B cell (primary cell): ENCODE data around the gene S1PR1. TPM values are rescaled to one million over a fixed set of nuclear protein-coding genes. Genes with fewer than 3 reads are reported as not detected.

ENCODE experiments used
- ATAC-seq: fragments of 200-7000 bp; cut with Tn5 transposase; one replicate; pipeline ENCODE4 v1.10.0; 2021; ENCODE audit warnings: low read depth, mild to moderate bottlenecking, moderate number of reproducible peaks, moderate library complexity
- CTCF ChIA-PET: fragments of 350-600 bp; sonication (Branson Sonifier 250); formaldehyde crosslinking; loops from one replicate; lab custom pipeline; 2021; ENCODE audit warnings: antibody characterized with exemption, inconsistent platforms; lab: Charles Lee
- POLR2A ChIA-PET: fragments of 350-600 bp; sonication (Branson Sonifier 250); formaldehyde crosslinking; loops from one replicate; lab custom pipeline; 2021; ENCODE audit warnings: antibody characterized with exemption; lab: Charles Lee
- DNase-seq: peaks from one replicate; pipeline ENCODE4 v3.0.0; 2013
- H2AFZ ChIP-seq: 2 replicates; pipeline ENCODE4 v1.6.1; 2012; ENCODE audit warnings: mild to moderate bottlenecking, low read depth, low read length; ENCODE audit not compliant: insufficient read depth, poor library complexity, severe bottlenecking
- H3K27ac ChIP-seq, 2 donors: 1 replicate in 1 of 2; 2 replicates in 1 of 2; pipeline ENCODE4 v1.5.1; 2012 to 2013; ENCODE audit warnings: low read length in 2 of 2, mild to moderate bottlenecking in 2 of 2, moderate library complexity in 1 of 2
- H3K27me3 ChIP-seq, 4 experiments: fragments of 200-600 bp in 1 of 4; sonication (generic) in 1 of 4; replicated peaks in 1 of 4; 1 replicate in 2 of 4; 2 replicates in 2 of 4; pipeline versions ENCODE4 v1.6.1 to v1.7.0; 2013 to 2016; ENCODE audit warnings: low read length in 3 of 4, mild to moderate bottlenecking in 2 of 4, mixed read lengths in 1 of 4, moderate library complexity in 1 of 4; ENCODE audit not compliant: insufficient read depth in 4 of 4, control insufficient read depth in 3 of 4; ENCODE audit errors: control extremely low read depth in 1 of 4
- H3K36me3 ChIP-seq, 2 experiments: replicated peaks in 1 of 2; 1 replicate in 1 of 2; 2 replicates in 1 of 2; pipeline versions ENCODE4 v1.6.1 to v1.7.1; 2013; ENCODE audit warnings: low read length in 1 of 2; ENCODE audit not compliant: insufficient read depth in 2 of 2, control insufficient read depth in 1 of 2; ENCODE audit errors: control extremely low read depth in 1 of 2, extremely low read depth in 1 of 2
- H3K4me1 ChIP-seq, 2 donors: fragments of 200-600 bp in 1 of 2; sonication (generic) in 1 of 2; 1 replicate in 1 of 2; 2 replicates in 1 of 2; pipeline versions ENCODE4 v1.5.1 to v1.6.1; 2013 to 2017; ENCODE audit warnings: low read length in 2 of 2; ENCODE audit not compliant: control insufficient read depth in 2 of 2, insufficient read depth in 2 of 2
- H3K4me2 ChIP-seq: replicated peaks from 2 replicates; pipeline ENCODE3; 2012; ENCODE audit warnings: mild to moderate bottlenecking, low read depth, low read length; ENCODE audit not compliant: poor library complexity, severe bottlenecking
- H3K4me3 ChIP-seq, 5 experiments: fragments of 200-600 bp in 1 of 5; sonication (generic) in 1 of 5; 1 replicate in 3 of 5; 2 replicates in 2 of 5; pipeline versions ENCODE4 v1.5.1 to v1.7.0; 2011 to 2016; ENCODE audit warnings: low read length in 4 of 5, mild to moderate bottlenecking in 4 of 5, low read depth in 2 of 5, control low read depth in 1 of 5, moderate library complexity in 1 of 5; ENCODE audit not compliant: insufficient read depth in 1 of 5; ENCODE audit errors: control extremely low read depth in 1 of 5, extremely low read depth in 1 of 5
- H3K79me2 ChIP-seq: fragments of 200-600 bp; sonication (generic); one replicate; pipeline ENCODE4 v1.6.0; 2016; ENCODE audit warnings: low read length; ENCODE audit not compliant: control insufficient read depth, insufficient read depth
- H3K9ac ChIP-seq: fragments of 200-600 bp; sonication (generic); 2 replicates; pipeline ENCODE4 v1.6.1; 2017; ENCODE audit warnings: mild to moderate bottlenecking, low read length, moderate library complexity
- H3K9me3 ChIP-seq, 3 donors: one replicate each; pipeline versions ENCODE4 v1.6.1 to v1.7.1; 2013; ENCODE audit warnings: low read length in 2 of 3; ENCODE audit not compliant: control insufficient read depth in 2 of 3, insufficient read depth in 1 of 3; ENCODE audit errors: control extremely low read depth in 1 of 3
- H4K20me1 ChIP-seq: 2 replicates; pipeline ENCODE4 v1.6.0; 2012; ENCODE audit warnings: mild to moderate bottlenecking, low read length; ENCODE audit not compliant: insufficient read depth, control insufficient read depth, poor library complexity, severe bottlenecking
- H3K27ac Mint-ChIP-seq: one replicate; pipeline ENCODE4 v1.8.0; 2021; ENCODE audit warnings: mixed read lengths
- H3K27me3 Mint-ChIP-seq: one replicate; pipeline ENCODE4 v1.8.0; 2021; ENCODE audit warnings: mixed read lengths
- H3K4me1 Mint-ChIP-seq: one replicate; pipeline ENCODE4 v1.8.0; 2021; ENCODE audit warnings: mixed read lengths
- H3K4me3 Mint-ChIP-seq: one replicate; pipeline ENCODE4 v1.8.0; 2021; ENCODE audit warnings: mixed read lengths
- H3K9me3 Mint-ChIP-seq: one replicate; pipeline ENCODE4 v1.8.0; 2022; ENCODE audit warnings: mixed read lengths; ENCODE audit not compliant: insufficient read depth
- EZH2 ChIP-seq: IDR thresholded peaks from 2 replicates; pipeline ENCODE4 v1.6.1; 2012; ENCODE audit warnings: borderline replicate concordance, low read depth, mild to moderate bottlenecking, moderate library complexity, low read length; ENCODE audit not compliant: insufficient read depth, poor library complexity, severe bottlenecking
- WGBS: methylation state at CpG from one replicate; pipeline ENCODE4 v1.1.5; 2013; ENCODE audit warnings: missing lambda C conversion rate; ENCODE audit not compliant: insufficient coverage; 5-methylcytosine and 5-hydroxymethylcytosine counted together
- intact Hi-C: fragments of 100-400 bp; cut with micrococcal nuclease; formaldehyde crosslinking; loops from one replicate; pipeline ENCODE4 v1.10.0; 2022
- polyA plus RNA-seq: library from polyadenylated mRNA; depleted of rRNA; stranded (reverse); fragments of >200 nt; gene quantifications from 2 replicates; pipeline ENCODE4 v1.2.3, GENCODE V29; 2012
- total RNA-seq, 2 donors: library from RNA; stranded (reverse); fragments of 120-200 nt in 1 of 2; gene quantifications; 1 replicate in 1 of 2; 2 replicates in 1 of 2; pipeline versions ENCODE4 v1.2.3 to v1.2.4, GENCODE V29; 2013 to 2022
- TF ChIP-seq, protein P1 (sequence below): fragments of 200-600 bp; IDR thresholded peaks from one replicate; pipeline ENCODE4 v1.8.0; 2022; ENCODE audit warnings: antibody characterized with exemption, mild to moderate bottlenecking

The S1PR1 gene
- total and polyA plus RNA-seq, 2 donors (not counting 1 experiment from before 2014, with no cell fraction given): 44.5 to 225 TPM

DNA sequence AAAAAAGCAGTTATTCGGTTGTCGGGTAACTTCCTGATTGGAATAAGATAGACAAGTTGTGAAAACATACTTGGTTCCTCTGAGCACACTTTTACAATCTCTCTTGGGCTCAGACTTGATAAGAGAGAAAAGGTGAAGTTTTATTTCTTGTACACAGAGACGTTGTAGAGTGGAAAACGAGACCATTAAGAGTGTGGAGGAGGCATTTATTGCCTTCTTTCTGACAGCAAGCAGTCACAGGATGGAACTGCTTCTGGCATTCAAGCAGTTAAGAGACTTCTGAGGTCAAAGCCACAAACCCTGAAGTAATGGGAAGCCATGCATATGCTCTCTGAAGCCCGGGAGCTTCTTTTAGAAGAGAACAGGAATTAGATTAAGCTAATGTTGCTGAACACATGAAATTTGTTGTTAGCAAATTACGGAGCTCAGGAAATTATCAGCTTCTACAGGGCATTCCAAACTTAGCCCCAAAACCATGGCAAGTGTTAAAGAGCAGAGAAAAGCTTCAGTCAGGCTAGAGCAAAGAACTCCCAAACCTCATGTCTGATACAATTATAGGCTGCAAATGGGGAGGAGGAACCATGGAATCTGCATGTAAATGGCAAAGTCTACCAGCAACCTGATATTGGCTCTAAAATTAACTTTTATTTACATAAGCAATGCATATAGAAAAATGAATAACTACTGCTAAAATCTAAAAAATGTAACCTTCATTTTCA, 26.0 kb downstream of the S1PR1 start:
- no peaks in the 10 kb centered on the region for H3K9me3 Mint-ChIP-seq
- H3K27me3 Mint-ChIP-seq: no peaks in the 10 kb centered on the region
- H3K27me3 ChIP-seq: no peaks in the 10 kb centered on the region
- peak overlapping the region; percentile 16 for H3K27ac Mint-ChIP-seq
- H3K36me3 ChIP-seq: no peaks in the 10 kb centered on the region
- H3K79me2 ChIP-seq: no peaks in the 10 kb centered on the region
- peak overlapping the region; percentile 66 for H2AFZ ChIP-seq
- intact Hi-C loops: loop anchor here (2.0 kb wide), 1 partner anchor 16 kb away; no protein-coding TSS in a partner anchor
- H3K4me2 ChIP-seq: peak overlapping the region; percentile 58
- POLR2A ChIA-PET: interaction anchor here (0.6 kb wide), 1 partner anchor 10 kb away, joined by 4 read pairs; no protein-coding TSS in a partner anchor
- H3K27ac ChIP-seq: peak overlapping the region in 1 of 2 donors; percentile 45
- ATAC-seq: peak; percentile 37
- TF ChIP-seq, protein P1, sequence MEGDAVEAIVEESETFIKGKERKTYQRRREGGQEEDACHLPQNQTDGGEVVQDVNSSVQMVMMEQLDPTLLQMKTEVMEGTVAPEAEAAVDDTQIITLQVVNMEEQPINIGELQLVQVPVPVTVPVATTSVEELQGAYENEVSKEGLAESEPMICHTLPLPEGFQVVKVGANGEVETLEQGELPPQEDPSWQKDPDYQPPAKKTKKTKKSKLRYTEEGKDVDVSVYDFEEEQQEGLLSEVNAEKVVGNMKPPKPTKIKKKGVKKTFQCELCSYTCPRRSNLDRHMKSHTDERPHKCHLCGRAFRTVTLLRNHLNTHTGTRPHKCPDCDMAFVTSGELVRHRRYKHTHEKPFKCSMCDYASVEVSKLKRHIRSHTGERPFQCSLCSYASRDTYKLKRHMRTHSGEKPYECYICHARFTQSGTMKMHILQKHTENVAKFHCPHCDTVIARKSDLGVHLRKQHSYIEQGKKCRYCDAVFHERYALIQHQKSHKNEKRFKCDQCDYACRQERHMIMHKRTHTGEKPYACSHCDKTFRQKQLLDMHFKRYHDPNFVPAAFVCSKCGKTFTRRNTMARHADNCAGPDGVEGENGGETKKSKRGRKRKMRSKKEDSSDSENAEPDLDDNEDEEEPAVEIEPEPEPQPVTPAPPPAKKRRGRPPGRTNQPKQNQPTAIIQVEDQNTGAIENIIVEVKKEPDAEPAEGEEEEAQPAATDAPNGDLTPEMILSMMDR: no peak
- no peak for TF ChIP-seq EZH2
- CTCF ChIA-PET: interaction anchor here (0.9 to 2.0 kb wide), 3 partner anchors 9 to 26 kb away, joined by 3 to 12 read pairs (median 4); no protein-coding TSS in a partner anchor
- H3K9ac ChIP-seq: peak overlapping the region; percentile 42
- no peaks in the 10 kb centered on the region for H3K9me3 ChIP-seq
- DNase-seq: peak; percentile 49
- H3K4me1 ChIP-seq: peaks cover 44 to 48% of the 10 kb centered on the region in 2 donors
- 0% methylated on average over 2 of the region's 6 CpGs for WGBS
- peaks cover 57% of the 10 kb centered on the region for H3K4me1 Mint-ChIP-seq
- peak overlapping the region in 1 of 5 experiments; percentile 19 for H3K4me3 ChIP-seq
- peak overlapping the region; percentile 60 for H3K4me3 Mint-ChIP-seq
- no peaks in the 10 kb centered on the region for H4K20me1 ChIP-seq

DNA sequence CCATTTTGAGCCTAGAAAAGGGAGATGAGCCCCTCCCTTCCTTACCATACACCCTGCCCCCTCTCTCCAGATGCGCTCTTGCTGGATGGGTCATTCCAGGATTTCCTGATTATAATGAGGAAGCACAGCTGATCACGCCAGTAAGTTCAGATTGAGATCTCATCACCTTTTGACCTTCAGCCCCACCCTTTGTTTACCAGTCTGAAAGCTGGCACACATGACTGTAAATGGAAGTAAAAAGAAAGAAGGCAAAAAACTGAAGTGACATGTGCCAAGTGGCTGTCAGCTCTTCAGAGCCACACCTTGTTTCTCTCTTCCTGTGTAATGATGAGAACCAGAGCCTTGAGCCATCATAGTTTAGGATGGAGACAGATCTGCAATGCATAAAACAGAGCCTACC, 27.9 kb downstream of the S1PR1 start:
- Histone ChIP-seq H3K4me1 (peaks cover 34 to 39% of the 10 kb centered on the region in 2 donors), H4K20me1 (no peaks in the 10 kb centered on the region), H3K36me3 (no peaks in the 10 kb centered on the region), H3K9ac (peak overlapping the region; percentile 13), H3K4me3 (peak overlapping the region in 1 of 5 experiments; percentile 7), H3K4me2 (peak overlapping the region; percentile 48), H3K79me2 (no peaks in the 10 kb centered on the region), H3K27me3 (no peaks in the 10 kb centered on the region), H3K27ac (peak overlapping the region in 1 of 2 donors; percentile 25), H3K9me3 (no peaks in the 10 kb centered on the region), H2AFZ (peak overlapping the region; percentile 30)
- CTCF ChIA-PET: interaction anchor here (0.6 to 1.0 kb wide), 3 partner anchors 13 to 347 kb away, joined by 3 to 4 read pairs (median 3); no protein-coding TSS in a partner anchor
- H3K27ac Mint-ChIP-seq: peak overlapping the region; percentile 76
- no peaks in the 10 kb centered on the region for H3K9me3 Mint-ChIP-seq
- peaks cover 41% of the 10 kb centered on the region for H3K4me1 Mint-ChIP-seq
- intact Hi-C loops: no loop called here
- POLR2A ChIA-PET: no interaction called here
- no peaks in the 10 kb centered on the region for H3K27me3 Mint-ChIP-seq
- TF ChIP-seq, protein P1: no peak
- TF ChIP-seq EZH2: no peak
- peak overlapping the region; percentile 62 for H3K4me3 Mint-ChIP-seq
- peak; percentile 62 for ATAC-seq
- peak; percentile 38 for DNase-seq
- 0% methylated on average over 1 of the region's 2 CpGs for WGBS
